EH (cell line): ENCODE results near the gene FAR1.
A peak's percentile ranks its signal among the peaks of the same experiment; 100 is the strongest.
"Not testable (repeated sequence)": the region's sequence is repeated elsewhere in the genome, so short reads cannot be mapped to it uniquely, and the experiment has no call there.

Source experiments
- DNase-seq: peaks from one replicate; pipeline ENCODE4 v3.0.0-alpha.2; 2015; ENCODE audit warnings: low read depth

The FAR1 gene

GRCh38 chr11:13705710-13706109 lies 37.2 kb downstream of the FAR1 start:
- no peak for DNase-seq

- no peak for DNase-seq
These were observed 45.5 kb downstream of the FAR1 start for GRCh38 chr11:13713982-13714381.

GRCh38 chr11:13717331-13717730 lies 48.9 kb downstream of the FAR1 start:
- DNase-seq = peak; percentile 97

- no peak for DNase-seq
These were observed 49.9 kb downstream of the FAR1 start for GRCh38 chr11:13718394-13718793.

- DNase-seq = peak; percentile 4
These were observed 52.5 kb downstream of the FAR1 start for GRCh38 chr11:13720940-13721339.

GRCh38 chr11:13721760-13722159 lies 53.3 kb downstream of the FAR1 start:
- peak; percentile 47 for DNase-seq

DNA sequence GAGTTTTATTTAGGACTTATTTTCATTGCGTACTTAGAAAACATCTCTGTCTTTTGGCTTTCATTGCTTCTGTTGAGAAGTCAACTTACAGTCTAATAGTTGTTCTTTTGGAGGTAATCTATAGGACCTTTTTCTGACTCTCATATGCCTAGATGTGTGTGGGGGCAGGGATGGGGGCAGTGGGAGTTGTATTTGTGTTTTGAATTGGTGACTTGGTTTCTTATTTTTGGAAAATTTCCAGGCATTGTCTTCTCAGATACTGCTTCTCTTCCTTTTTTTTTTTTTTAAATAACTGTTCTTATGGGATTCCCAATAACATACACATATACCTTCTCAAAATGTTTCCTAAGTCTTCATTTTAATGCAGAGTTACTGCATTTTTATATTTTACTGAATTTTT lies 58.0 kb downstream of the FAR1 start:
- no peak for DNase-seq

DNA sequence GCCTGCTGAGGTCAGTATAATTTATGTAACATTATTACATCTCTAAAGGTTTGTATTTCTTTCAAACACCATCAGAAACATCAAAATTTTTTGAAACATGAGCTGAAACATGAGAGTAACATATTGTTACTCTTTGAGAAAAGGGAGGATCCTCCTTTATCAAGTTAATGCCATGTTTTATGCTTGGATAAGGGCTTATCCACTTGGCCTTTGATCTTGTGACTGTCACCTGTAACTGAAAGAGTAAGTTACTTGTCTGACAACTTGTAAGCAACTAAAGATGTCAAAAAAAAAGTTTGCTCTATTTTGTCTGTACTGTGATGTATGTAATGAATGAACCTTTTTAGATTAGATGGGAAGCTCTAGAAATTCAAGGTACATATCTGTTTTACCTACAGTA lies 59.6 kb downstream of the FAR1 start:
- no peak for DNase-seq

- no peak for DNase-seq
These were observed 66.1 kb downstream of the FAR1 start for GRCh38 chr11:13734530-13734929.

- no peak for DNase-seq
These were observed 76.7 kb downstream of the FAR1 start for GRCh38 chr11:13745165-13745564.

DNA sequence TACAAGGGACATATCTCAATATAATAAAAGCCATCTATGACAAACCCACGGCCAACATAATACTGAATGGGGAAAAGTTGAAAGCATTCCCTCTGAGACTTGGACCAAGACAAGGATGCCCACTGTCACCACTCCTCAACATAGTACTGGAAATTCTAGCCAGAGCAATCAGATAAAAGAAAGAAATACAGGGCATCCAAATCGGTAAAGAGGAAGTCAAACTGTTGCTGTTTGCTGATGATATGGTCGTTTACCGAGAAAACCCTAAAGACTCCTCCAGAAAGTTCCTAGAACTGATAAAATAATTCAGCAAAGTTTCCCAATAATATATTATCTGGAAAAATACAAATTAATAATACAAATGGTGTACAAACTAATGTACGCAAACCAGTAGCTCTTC lies 84.8 kb downstream of the FAR1 start:
- not testable (repeated sequence) for DNase-seq

GRCh38 chr11:13759050-13759449 lies 90.6 kb downstream of the FAR1 start:
- DNase-seq = no peak

GRCh38 chr11:13760115-13760514 lies 91.6 kb downstream of the FAR1 start:
- no peak for DNase-seq

GRCh38 chr11:13761250-13761649 lies 92.8 kb downstream of the FAR1 start:
- peak; percentile 35 for DNase-seq

GRCh38 chr11:13761716-13762115 lies 93.2 kb downstream of the FAR1 start:
- DNase-seq = peak; percentile 35

DNA sequence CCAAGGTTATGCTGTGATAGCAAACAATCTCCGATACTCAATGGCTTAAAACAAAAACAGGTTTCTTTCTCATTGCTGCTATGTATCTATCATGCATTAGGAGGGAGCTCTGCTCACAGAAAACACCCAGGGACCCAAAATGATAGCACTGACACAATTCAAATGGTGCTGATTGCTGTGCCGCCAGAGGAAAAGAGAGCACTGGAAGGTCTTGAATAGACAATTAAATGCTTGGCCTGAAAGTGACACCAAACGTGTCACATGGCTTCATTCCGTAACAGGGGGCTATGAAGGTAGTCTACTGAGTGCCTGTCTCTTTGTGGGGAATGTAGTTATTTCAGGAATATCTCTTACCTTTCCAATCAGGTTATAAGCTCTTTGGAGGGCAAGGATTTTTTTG lies 94.2 kb downstream of the FAR1 start:
- DNase-seq = no peak

- no peak for DNase-seq
These were observed 94.9 kb downstream of the FAR1 start for GRCh38 chr11:13763341-13763740.

DNA sequence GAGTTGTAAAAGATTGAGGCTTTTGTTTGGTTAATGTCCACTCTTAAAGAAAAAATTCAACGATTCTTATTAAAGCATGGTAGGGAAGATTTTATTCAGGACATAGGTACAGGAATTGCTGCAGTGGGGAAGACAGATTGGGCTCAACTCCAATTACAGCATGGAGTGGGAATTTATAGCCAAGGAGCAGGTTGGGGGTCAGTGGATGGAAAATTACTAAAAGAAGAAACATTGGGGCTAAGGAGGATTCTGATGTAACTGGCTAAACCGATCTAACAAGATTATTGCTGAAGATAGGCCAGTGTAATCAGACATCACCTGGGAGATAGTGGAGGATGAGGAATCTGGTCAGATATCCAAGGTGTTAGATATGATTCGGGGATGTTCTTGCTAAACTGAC lies 97.4 kb downstream of the FAR1 start:
- DNase-seq = no peak

DNA sequence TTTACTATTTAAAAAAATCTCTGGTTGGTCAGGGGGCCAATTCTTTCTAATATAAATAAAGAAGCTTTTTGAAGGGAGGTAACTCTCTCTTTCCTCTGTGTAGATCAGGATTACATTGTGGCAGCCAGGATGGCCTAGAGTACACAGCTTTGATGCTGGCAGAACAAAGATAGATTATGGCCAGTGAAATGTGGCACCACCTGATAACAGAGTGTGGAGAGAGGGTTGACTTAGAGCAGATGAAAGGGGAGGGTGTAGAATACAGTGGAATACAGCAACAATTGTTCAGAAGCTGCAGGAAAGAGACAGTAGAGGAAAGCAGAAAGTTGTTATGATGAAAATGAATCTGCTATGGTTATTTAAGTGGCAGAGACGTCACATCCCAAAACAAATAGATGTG lies 99.0 kb downstream of the FAR1 start:
- no peak for DNase-seq

GRCh38 chr11:13769188-13769587 lies 100.7 kb downstream of the FAR1 start:
- no peak for DNase-seq

- DNase-seq = no peak
These were observed 102.7 kb downstream of the FAR1 start for GRCh38 chr11:13771151-13771550.

GRCh38 chr11:13772223-13773046 lies 104.0 kb downstream of the FAR1 start:
- peak; percentile 61 for DNase-seq

- no peak for DNase-seq
These were observed 107.0 kb downstream of the FAR1 start for GRCh38 chr11:13775471-13775870.

GRCh38 chr11:13776134-13776815 lies 107.8 kb downstream of the FAR1 start:
- peak; percentile 1 for DNase-seq
